ENCODE results near the gene ADAM17. TPM values are rescaled to one million over a fixed set of nuclear protein-coding genes. Genes with fewer than 3 reads are reported as not detected.
A peak's percentile ranks its signal among the peaks of the same experiment; 100 is the strongest.

The ADAM17 gene
- total and polyA plus RNA-seq, 5 donors from 2014 or later, result 11.8 to 34.1 (median 14.3) TPM

GRCh38 chr2:9533663-9534062 lies 22.0 kb downstream of the ADAM17 start:
- H3K4me3 ChIP-seq (ENCODE audit: low read depth, low read length), result no peak overlapping the region
- no peak for DNase-seq
- Mint-ChIP-seq H3K4me1 (peaks cover 12 to 23% (median 14%) of the 10 kb centered on the region in 4 donors), H3K27ac (no peak overlapping the region), H3K27me3 (no peaks in the 10 kb centered on the region), H3K4me3 (no peak overlapping the region), H3K9me3 (no peaks in the 10 kb centered on the region), H3K36me3 (peaks cover 30% of the 10 kb centered on the region)
- no peak overlapping the region for H3K27ac ChIP-seq (ENCODE audit: insufficient read depth, low read length, poor library complexity, severe bottlenecking)
- H3K4me1 ChIP-seq (ENCODE audit: control insufficient read depth, insufficient read depth, low read length, poor library complexity, severe bottlenecking), result no peaks in the 10 kb centered on the region
- no peaks in the 10 kb centered on the region for H3K27me3 ChIP-seq (ENCODE audit: control insufficient read depth, insufficient read depth, low read length)
- no peak for ATAC-seq (ENCODE audit: low read depth in 2 of 2)
- H3K9me3 ChIP-seq (ENCODE audit: control insufficient read depth in 2 of 2, low read length in 2 of 2), result no peaks in the 10 kb centered on the region
- peaks cover 37% of the 10 kb centered on the region for H3K36me3 ChIP-seq (ENCODE audit: control insufficient read depth, insufficient read depth, low read length)

GRCh38 chr2:9532421-9532820 lies 23.2 kb downstream of the ADAM17 start:
- no peak overlapping the region for H3K27ac Mint-ChIP-seq
- H3K4me3 Mint-ChIP-seq, result no peak overlapping the region
- no peaks in the 10 kb centered on the region for H3K9me3 ChIP-seq (ENCODE audit: control insufficient read depth in 2 of 2, low read length in 2 of 2)
- peaks cover 47% of the 10 kb centered on the region for H3K36me3 ChIP-seq (ENCODE audit: control insufficient read depth, insufficient read depth, low read length)
- H3K36me3 Mint-ChIP-seq, result peaks cover 34% of the 10 kb centered on the region
- ATAC-seq (ENCODE audit: low read depth in 2 of 2) (no peak), DNase-seq (no peak)
- no peaks in the 10 kb centered on the region for H3K27me3 ChIP-seq (ENCODE audit: control insufficient read depth, insufficient read depth, low read length)
- no peaks in the 10 kb centered on the region for H3K27me3 Mint-ChIP-seq
- peaks cover 6 to 19% (median 11%) of the 10 kb centered on the region in 4 donors for H3K4me1 Mint-ChIP-seq
- no peaks in the 10 kb centered on the region for H3K4me1 ChIP-seq (ENCODE audit: control insufficient read depth, insufficient read depth, low read length, poor library complexity, severe bottlenecking)
- H3K27ac ChIP-seq (ENCODE audit: insufficient read depth, low read length, poor library complexity, severe bottlenecking), result no peak overlapping the region
- no peaks in the 10 kb centered on the region for H3K9me3 Mint-ChIP-seq
- no peak overlapping the region for H3K4me3 ChIP-seq (ENCODE audit: low read depth, low read length)

GRCh38 chr2:9527995-9528787 lies 27.4 kb downstream of the ADAM17 start:
- Mint-ChIP-seq H3K4me1 (peaks cover 0 to 14% (median 12%) of the 10 kb centered on the region in 4 donors), H3K9me3 (peaks cover 0 to 2% (median 0%) of the 10 kb centered on the region in 7 donors), H3K4me3 (no peak overlapping the region), H3K27ac (peak overlapping the region in 1 of 3 donors; percentile 44), H3K36me3 (peaks cover 45% of the 10 kb centered on the region), H3K27me3 (no peaks in the 10 kb centered on the region)
- Histone ChIP-seq H3K4me3 (ENCODE audit: low read depth, low read length) (no peak overlapping the region), H3K27ac (ENCODE audit: insufficient read depth, low read length, poor library complexity, severe bottlenecking) (no peak overlapping the region), H3K27me3 (ENCODE audit: control insufficient read depth, insufficient read depth, low read length) (no peaks in the 10 kb centered on the region), H3K36me3 (ENCODE audit: control insufficient read depth, insufficient read depth, low read length) (peaks cover 58% of the 10 kb centered on the region), H3K9me3 (ENCODE audit: control insufficient read depth in 2 of 2, low read length in 2 of 2) (no peaks in the 10 kb centered on the region), H3K4me1 (ENCODE audit: control insufficient read depth, insufficient read depth, low read length, poor library complexity, severe bottlenecking) (no peaks in the 10 kb centered on the region)
- ATAC-seq (ENCODE audit: low read depth in 2 of 2) (no peak), DNase-seq (no peak)

GRCh38 chr2:9525266-9525665 lies 30.4 kb downstream of the ADAM17 start:
- peaks cover 68% of the 10 kb centered on the region for H3K36me3 ChIP-seq (ENCODE audit: control insufficient read depth, insufficient read depth, low read length)

GRCh38 chr2:9524291-9524690 lies 31.3 kb downstream of the ADAM17 start:
- Mint-ChIP-seq H3K4me3 (no peak overlapping the region), H3K27ac (no peak overlapping the region), H3K9me3 (peaks cover 0 to 2% (median 0%) of the 10 kb centered on the region in 7 donors), H3K36me3 (peaks cover 56% of the 10 kb centered on the region), H3K27me3 (no peaks in the 10 kb centered on the region), H3K4me1 (peaks cover 0 to 15% (median 13%) of the 10 kb centered on the region in 4 donors)
- Histone ChIP-seq H3K9me3 (ENCODE audit: control insufficient read depth in 2 of 2, low read length in 2 of 2) (no peaks in the 10 kb centered on the region), H3K4me1 (ENCODE audit: control insufficient read depth, insufficient read depth, low read length, poor library complexity, severe bottlenecking) (no peaks in the 10 kb centered on the region), H3K27ac (ENCODE audit: insufficient read depth, low read length, poor library complexity, severe bottlenecking) (no peak overlapping the region), H3K4me3 (ENCODE audit: low read depth, low read length) (no peak overlapping the region), H3K36me3 (ENCODE audit: control insufficient read depth, insufficient read depth, low read length) (peaks cover 72% of the 10 kb centered on the region), H3K27me3 (ENCODE audit: control insufficient read depth, insufficient read depth, low read length) (no peaks in the 10 kb centered on the region)
- ATAC-seq (ENCODE audit: low read depth in 2 of 2) (no peak), DNase-seq (no peak)

More at GRCh38 chr2:9525266-9525665, 30.4 kb downstream of the ADAM17 start:
- H3K4me1 ChIP-seq (ENCODE audit: control insufficient read depth, insufficient read depth, low read length, poor library complexity, severe bottlenecking), result no peaks in the 10 kb centered on the region
- H3K27me3 ChIP-seq (ENCODE audit: control insufficient read depth, insufficient read depth, low read length), result no peaks in the 10 kb centered on the region
- H3K4me1 Mint-ChIP-seq, result peaks cover 0 to 15% (median 13%) of the 10 kb centered on the region in 4 donors
- DNase-seq (no peak), ATAC-seq (ENCODE audit: low read depth in 2 of 2) (no peak)
- H3K36me3 Mint-ChIP-seq, result peaks cover 54% of the 10 kb centered on the region
- H3K27ac Mint-ChIP-seq, result peak overlapping the region in 1 of 3 donors; percentile 4
- no peak overlapping the region for H3K4me3 ChIP-seq (ENCODE audit: low read depth, low read length)
- no peak overlapping the region for H3K4me3 Mint-ChIP-seq
- peaks cover 0 to 2% (median 0%) of the 10 kb centered on the region in 7 donors for H3K9me3 Mint-ChIP-seq
- H3K9me3 ChIP-seq (ENCODE audit: control insufficient read depth in 2 of 2, low read length in 2 of 2), result no peaks in the 10 kb centered on the region
- no peak overlapping the region for H3K27ac ChIP-seq (ENCODE audit: insufficient read depth, low read length, poor library complexity, severe bottlenecking)
- H3K27me3 Mint-ChIP-seq, result no peaks in the 10 kb centered on the region

GRCh38 chr2:9519250-9519649 lies 36.4 kb downstream of the ADAM17 start:
- no peaks in the 10 kb centered on the region for H3K27me3 ChIP-seq (ENCODE audit: control insufficient read depth, insufficient read depth, low read length)
- Mint-ChIP-seq H3K27ac (no peak overlapping the region), H3K27me3 (no peaks in the 10 kb centered on the region), H3K4me3 (no peak overlapping the region), H3K9me3 (peaks cover 0 to 5% (median 0%) of the 10 kb centered on the region in 7 donors), H3K4me1 (peaks cover 0 to 7% (median 5%) of the 10 kb centered on the region in 4 donors), H3K36me3 (peaks cover 51% of the 10 kb centered on the region)
- no peak overlapping the region for H3K4me3 ChIP-seq (ENCODE audit: low read depth, low read length)
- H3K36me3 ChIP-seq (ENCODE audit: control insufficient read depth, insufficient read depth, low read length), result peaks cover 69% of the 10 kb centered on the region
- no peak for DNase-seq
- no peak overlapping the region for H3K27ac ChIP-seq (ENCODE audit: insufficient read depth, low read length, poor library complexity, severe bottlenecking)
- H3K4me1 ChIP-seq (ENCODE audit: control insufficient read depth, insufficient read depth, low read length, poor library complexity, severe bottlenecking), result no peaks in the 10 kb centered on the region
- H3K9me3 ChIP-seq (ENCODE audit: control insufficient read depth in 2 of 2, low read length in 2 of 2), result no peaks in the 10 kb centered on the region
- no peak for ATAC-seq (ENCODE audit: low read depth in 2 of 2)

GRCh38 chr2:9518780-9519179 lies 36.9 kb downstream of the ADAM17 start:
- Mint-ChIP-seq H3K4me3 (no peak overlapping the region), H3K4me1 (peaks cover 0 to 7% (median 5%) of the 10 kb centered on the region in 4 donors), H3K27me3 (no peaks in the 10 kb centered on the region), H3K27ac (no peak overlapping the region), H3K9me3 (peaks cover 0 to 5% (median under 1%) of the 10 kb centered on the region in 7 donors), H3K36me3 (peaks cover 51% of the 10 kb centered on the region)
- DNase-seq (no peak), ATAC-seq (ENCODE audit: low read depth in 2 of 2) (no peak)
- Histone ChIP-seq H3K27me3 (ENCODE audit: control insufficient read depth, insufficient read depth, low read length) (no peaks in the 10 kb centered on the region), H3K4me1 (ENCODE audit: control insufficient read depth, insufficient read depth, low read length, poor library complexity, severe bottlenecking) (no peaks in the 10 kb centered on the region), H3K4me3 (ENCODE audit: low read depth, low read length) (no peak overlapping the region), H3K9me3 (ENCODE audit: control insufficient read depth in 2 of 2, low read length in 2 of 2) (no peaks in the 10 kb centered on the region), H3K36me3 (ENCODE audit: control insufficient read depth, insufficient read depth, low read length) (peaks cover 64% of the 10 kb centered on the region), H3K27ac (ENCODE audit: insufficient read depth, low read length, poor library complexity, severe bottlenecking) (no peak overlapping the region)

- Mint-ChIP-seq H3K9me3 (peaks cover 0 to 5% (median 1%) of the 10 kb centered on the region in 7 donors), H3K4me1 (peaks cover 0 to 6% (median 4%) of the 10 kb centered on the region in 4 donors), H3K36me3 (peaks cover 53% of the 10 kb centered on the region), H3K27ac (no peak overlapping the region), H3K4me3 (no peak overlapping the region), H3K27me3 (no peaks in the 10 kb centered on the region)
- no peaks in the 10 kb centered on the region for H3K27me3 ChIP-seq (ENCODE audit: control insufficient read depth, insufficient read depth, low read length)
- no peaks in the 10 kb centered on the region for H3K9me3 ChIP-seq (ENCODE audit: control insufficient read depth in 2 of 2, low read length in 2 of 2)
- no peak overlapping the region for H3K27ac ChIP-seq (ENCODE audit: insufficient read depth, low read length, poor library complexity, severe bottlenecking)
- DNase-seq, result no peak
- peaks cover 61% of the 10 kb centered on the region for H3K36me3 ChIP-seq (ENCODE audit: control insufficient read depth, insufficient read depth, low read length)
- ATAC-seq (ENCODE audit: low read depth in 2 of 2), result no peak
- no peaks in the 10 kb centered on the region for H3K4me1 ChIP-seq (ENCODE audit: control insufficient read depth, insufficient read depth, low read length, poor library complexity, severe bottlenecking)
- H3K4me3 ChIP-seq (ENCODE audit: low read depth, low read length), result no peak overlapping the region
These were observed 37.5 kb downstream of the ADAM17 start for GRCh38 chr2:9518163-9518562.

Data from CD4-positive, CD25-positive, alpha-beta regulatory T cell (primary cell).